Neural progenitor cell (in vitro differentiated cells): ENCODE results near the gene SLC23A1. TPM values are rescaled to one million over a fixed set of nuclear protein-coding genes. Genes with fewer than 3 reads are reported as not detected.

Source experiments
- DNase-seq: peaks from one replicate; pipeline ENCODE4 v3.0.0-alpha.2; 2016; ENCODE audit warnings: low spot score
- H2AFZ ChIP-seq: fragments of 200-600 bp; sonication (generic); replicated peaks from 2 replicates; pipeline ENCODE4 v1.6.1; 2016; ENCODE audit warnings: antibody characterized with exemption
- H3F3A ChIP-seq: fragments of 200-600 bp; sonication (generic); 2 replicates; pipeline ENCODE4 v1.6.1; 2016; ENCODE audit warnings: antibody characterized with exemption, low read depth
- H3K27ac ChIP-seq: fragments of 200-600 bp; sonication (generic); 2 replicates; pipeline ENCODE4 v1.5.1; 2016; ENCODE audit warnings: mild to moderate bottlenecking
- H3K27me3 ChIP-seq: fragments of 200-600 bp; sonication (generic); 2 replicates; pipeline ENCODE4 v1.6.1; 2016; ENCODE audit warnings: mild to moderate bottlenecking, moderate library complexity
- H3K36me3 ChIP-seq: fragments of 200-600 bp; sonication (generic); 2 replicates; pipeline ENCODE4 v1.5.1; 2016
- H3K4me1 ChIP-seq: fragments of 200-600 bp; sonication (generic); 2 replicates; pipeline ENCODE4 v1.6.1; 2016; ENCODE audit warnings: mixed run types
- H3K4me2 ChIP-seq: fragments of 200-600 bp; sonication (generic); 2 replicates; pipeline ENCODE4 v1.6.1; 2016
- H3K4me3 ChIP-seq: fragments of 200-600 bp; sonication (generic); 2 replicates; pipeline ENCODE4 v1.5.1; 2016
- H3K79me2 ChIP-seq: fragments of 200-600 bp; sonication (generic); 2 replicates; pipeline ENCODE4 v1.6.1; 2016; ENCODE audit warnings: low read depth
- H3K9ac ChIP-seq: fragments of 200-600 bp; sonication (generic); 2 replicates; pipeline ENCODE4 v1.6.1; 2016
- H3K9me3 ChIP-seq: fragments of 200-600 bp; sonication (generic); 2 replicates; pipeline ENCODE4 v1.5.1; 2016; ENCODE audit warnings: low read depth
- H4K20me1 ChIP-seq: fragments of 200-600 bp; sonication (generic); 2 replicates; pipeline ENCODE4 v1.6.1; 2016; ENCODE audit warnings: low read depth
- H3K27ac Mint-ChIP-seq: 3 replicates; pipeline ENCODE4 v1.8.0; 2021; ENCODE audit warnings: mixed read lengths
- H3K27me3 Mint-ChIP-seq: 2 replicates; pipeline ENCODE4 v1.8.0; 2022; ENCODE audit warnings: low read depth, mild to moderate bottlenecking, inconsistent platforms, moderate library complexity, mixed read lengths; ENCODE audit not compliant: insufficient read depth
- H3K36me3 Mint-ChIP-seq: 3 replicates; pipeline ENCODE4 v1.8.0; 2021; ENCODE audit warnings: mixed read lengths
- H3K4me1 Mint-ChIP-seq: 3 replicates; pipeline ENCODE4 v1.8.0; 2021; ENCODE audit warnings: mixed read lengths
- H3K4me3 Mint-ChIP-seq: 3 replicates; pipeline ENCODE4 v1.8.0; 2021; ENCODE audit warnings: mild to moderate bottlenecking, moderate library complexity, mixed read lengths
- H3K9me3 Mint-ChIP-seq: 3 replicates; pipeline ENCODE4 v1.8.0; 2020; ENCODE audit warnings: mixed read lengths
- EZH2 ChIP-seq: fragments of 200-600 bp; sonication (generic); IDR thresholded peaks from 2 replicates; pipeline ENCODE4 v1.6.1; 2017; ENCODE audit warnings: antibody characterized with exemption, mild to moderate bottlenecking, moderate library complexity
- EZH2phosphoT487 ChIP-seq: fragments of 200-600 bp; sonication (generic); IDR thresholded peaks from 2 replicates; pipeline ENCODE4 v1.6.1; 2017; ENCODE audit warnings: antibody characterized with exemption
- total RNA-seq: library from RNA; depleted of rRNA; stranded (reverse); fragments of >200 nt; gene quantifications from 2 replicates; pipeline ENCODE4 v1.2.3, GENCODE V29; 2015; ENCODE audit warnings: low replicate concordance
- TF ChIP-seq, protein P1 (sequence below): fragments of 200-600 bp; sonication (generic); IDR thresholded peaks from 2 replicates; pipeline ENCODE4 v1.5.1; 2017; ENCODE audit warnings: antibody characterized with exemption, mild to moderate bottlenecking

Gene SLC23A1
- total RNA-seq, 1 donor from 2014 or later: not detected

DNA sequence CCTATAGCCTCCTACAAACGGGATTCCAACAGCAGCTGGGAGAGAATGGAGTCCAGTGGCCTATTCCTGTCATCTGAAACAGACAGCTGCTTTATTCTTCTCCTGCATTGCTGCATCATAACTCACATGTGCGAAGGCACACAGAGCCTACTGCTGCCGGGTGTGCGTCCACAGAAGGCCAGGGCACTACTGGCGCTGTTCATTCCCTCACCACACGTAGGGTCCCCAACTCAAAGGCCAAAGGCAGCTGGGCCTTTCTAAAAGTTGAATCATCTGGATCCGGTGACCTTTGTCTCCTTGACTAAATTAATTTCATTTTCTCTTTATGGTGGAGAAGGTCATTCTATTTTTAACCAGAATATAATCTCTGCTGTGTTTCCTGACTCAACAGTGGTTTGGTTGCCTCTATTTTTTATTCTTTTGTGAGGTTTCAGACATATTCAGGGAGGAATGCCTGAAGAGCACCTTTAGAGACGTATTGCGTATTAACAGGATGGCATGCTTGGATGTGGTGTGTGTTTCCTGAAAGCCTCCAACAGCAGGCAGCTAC is 31.6 kb upstream of the SLC23A1 start:
- no peak overlapping the region for H3K4me3 Mint-ChIP-seq
- H3K4me1 ChIP-seq: peaks cover 16% of the 10 kb centered on the region
- peaks cover 26% of the 10 kb centered on the region for H3F3A ChIP-seq
- no peaks in the 10 kb centered on the region for H3K9me3 Mint-ChIP-seq
- H2AFZ ChIP-seq: no peak overlapping the region
- no peaks in the 10 kb centered on the region for H3K9me3 ChIP-seq
- peaks cover 10% of the 10 kb centered on the region for H3K36me3 Mint-ChIP-seq
- DNase-seq: no peak
- H3K36me3 ChIP-seq: no peaks in the 10 kb centered on the region
- no peak overlapping the region for H3K27ac Mint-ChIP-seq
- no peak overlapping the region for H3K4me3 ChIP-seq
- H3K9ac ChIP-seq: no peak overlapping the region
- TF ChIP-seq EZH2 (no peak), EZH2phosphoT487 (no peak)
- TF ChIP-seq, protein P1, sequence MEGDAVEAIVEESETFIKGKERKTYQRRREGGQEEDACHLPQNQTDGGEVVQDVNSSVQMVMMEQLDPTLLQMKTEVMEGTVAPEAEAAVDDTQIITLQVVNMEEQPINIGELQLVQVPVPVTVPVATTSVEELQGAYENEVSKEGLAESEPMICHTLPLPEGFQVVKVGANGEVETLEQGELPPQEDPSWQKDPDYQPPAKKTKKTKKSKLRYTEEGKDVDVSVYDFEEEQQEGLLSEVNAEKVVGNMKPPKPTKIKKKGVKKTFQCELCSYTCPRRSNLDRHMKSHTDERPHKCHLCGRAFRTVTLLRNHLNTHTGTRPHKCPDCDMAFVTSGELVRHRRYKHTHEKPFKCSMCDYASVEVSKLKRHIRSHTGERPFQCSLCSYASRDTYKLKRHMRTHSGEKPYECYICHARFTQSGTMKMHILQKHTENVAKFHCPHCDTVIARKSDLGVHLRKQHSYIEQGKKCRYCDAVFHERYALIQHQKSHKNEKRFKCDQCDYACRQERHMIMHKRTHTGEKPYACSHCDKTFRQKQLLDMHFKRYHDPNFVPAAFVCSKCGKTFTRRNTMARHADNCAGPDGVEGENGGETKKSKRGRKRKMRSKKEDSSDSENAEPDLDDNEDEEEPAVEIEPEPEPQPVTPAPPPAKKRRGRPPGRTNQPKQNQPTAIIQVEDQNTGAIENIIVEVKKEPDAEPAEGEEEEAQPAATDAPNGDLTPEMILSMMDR: no peak
- no peaks in the 10 kb centered on the region for H3K79me2 ChIP-seq
- H3K27ac ChIP-seq: no peak overlapping the region
- no peaks in the 10 kb centered on the region for H4K20me1 ChIP-seq
- peaks cover 11% of the 10 kb centered on the region for H3K4me1 Mint-ChIP-seq
- no peaks in the 10 kb centered on the region for H3K27me3 Mint-ChIP-seq
- H3K27me3 ChIP-seq: no peaks in the 10 kb centered on the region
- no peak overlapping the region for H3K4me2 ChIP-seq

DNA sequence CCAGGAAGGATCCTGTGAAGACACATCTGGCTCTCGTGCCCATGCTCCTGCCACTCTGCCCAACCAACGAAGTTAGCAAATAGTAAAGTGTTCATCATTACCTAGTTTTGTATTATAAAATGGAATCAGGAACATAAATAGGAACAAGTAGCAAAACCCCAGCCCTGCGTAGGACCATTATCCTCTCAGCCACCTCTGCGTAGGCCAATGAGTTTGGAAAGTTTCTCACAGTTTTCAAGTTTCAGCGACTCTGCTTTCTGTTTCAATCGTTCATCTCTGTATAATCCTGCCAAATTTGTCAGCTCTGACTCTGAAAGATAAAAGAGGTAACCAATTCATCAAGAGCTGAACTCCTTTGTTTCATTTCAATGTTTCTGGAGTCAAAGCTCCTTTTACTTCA is 30.9 kb upstream of the SLC23A1 start:
- no peaks in the 10 kb centered on the region for H3K27me3 Mint-ChIP-seq
- Histone ChIP-seq H3K27ac (no peak overlapping the region), H3K4me1 (peaks cover 9% of the 10 kb centered on the region), H2AFZ (no peak overlapping the region), H3K27me3 (no peaks in the 10 kb centered on the region), H3K9me3 (no peaks in the 10 kb centered on the region), H3K79me2 (no peaks in the 10 kb centered on the region), H3F3A (peaks cover 19% of the 10 kb centered on the region), H4K20me1 (no peaks in the 10 kb centered on the region), H3K36me3 (no peaks in the 10 kb centered on the region), H3K4me2 (no peak overlapping the region), H3K4me3 (no peak overlapping the region), H3K9ac (no peak overlapping the region)
- H3K27ac Mint-ChIP-seq: no peak overlapping the region
- no peak overlapping the region for H3K4me3 Mint-ChIP-seq
- peaks cover 10% of the 10 kb centered on the region for H3K36me3 Mint-ChIP-seq
- no peak for DNase-seq
- H3K4me1 Mint-ChIP-seq: peaks cover 7% of the 10 kb centered on the region
- TF ChIP-seq, protein P1: no peak
- TF ChIP-seq EZH2: no peak
- no peak for TF ChIP-seq EZH2phosphoT487
- no peaks in the 10 kb centered on the region for H3K9me3 Mint-ChIP-seq

DNA sequence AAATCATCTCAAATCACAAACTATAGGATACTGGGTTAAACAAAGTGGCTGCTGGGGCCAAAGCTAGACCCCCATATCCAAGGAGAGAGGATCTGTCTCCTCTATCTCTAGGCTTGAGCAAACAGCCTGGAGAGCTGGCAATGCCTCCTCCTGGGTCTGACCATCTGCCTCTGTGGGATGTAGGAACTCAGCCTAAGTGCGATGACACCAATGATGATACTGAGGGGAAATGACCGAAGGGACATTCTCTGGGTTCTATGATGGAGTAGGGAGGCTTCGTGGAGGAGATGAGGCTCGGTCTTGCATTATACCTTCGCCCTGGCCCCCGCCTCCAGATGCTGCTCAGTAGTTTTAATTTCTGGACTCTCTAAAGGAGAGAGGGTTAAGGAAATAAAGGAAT is 30.1 kb upstream of the SLC23A1 start:
- no peaks in the 10 kb centered on the region for H4K20me1 ChIP-seq
- no peak overlapping the region for H2AFZ ChIP-seq
- no peaks in the 10 kb centered on the region for H3K4me1 Mint-ChIP-seq
- TF ChIP-seq, protein P1: no peak
- TF ChIP-seq EZH2phosphoT487 (no peak), EZH2 (no peak)
- peaks cover 11% of the 10 kb centered on the region for H3F3A ChIP-seq
- DNase-seq: no peak
- no peak overlapping the region for H3K27ac Mint-ChIP-seq
- H3K9me3 Mint-ChIP-seq: no peaks in the 10 kb centered on the region
- H3K4me3 Mint-ChIP-seq: no peak overlapping the region
- peaks cover under 1% of the 10 kb centered on the region for H3K4me1 ChIP-seq
- no peaks in the 10 kb centered on the region for H3K27me3 Mint-ChIP-seq
- H3K4me2 ChIP-seq: no peak overlapping the region
- no peaks in the 10 kb centered on the region for H3K79me2 ChIP-seq
- no peaks in the 10 kb centered on the region for H3K36me3 ChIP-seq
- no peak overlapping the region for H3K27ac ChIP-seq
- H3K36me3 Mint-ChIP-seq: peaks cover 7% of the 10 kb centered on the region
- no peak overlapping the region for H3K9ac ChIP-seq
- no peaks in the 10 kb centered on the region for H3K9me3 ChIP-seq
- H3K27me3 ChIP-seq: no peaks in the 10 kb centered on the region
- H3K4me3 ChIP-seq: no peak overlapping the region
